HG02798 (cell line): Measurements from ENCODE around the gene PAM.

Source experiments
- ATAC-seq: cut with Tn5 transposase; IDR thresholded peaks from one replicate; pipeline ENCODE4 v1.9.1; 2021; ENCODE audit warnings: mild to moderate bottlenecking; ENCODE audit not compliant: unreplicated experiment, poor library complexity

PAM gene

GRCh38 chr5:102802708-102803458, 47.8 kb downstream of the PAM start:
- ATAC-seq, result no peak

GRCh38 chr5:102807878-102808502, 52.9 kb downstream of the PAM start:
- no peak for ATAC-seq

GRCh38 chr5:102809033-102809432, 53.9 kb downstream of the PAM start:
- no peak for ATAC-seq

GRCh38 chr5:102811972-102812371, 56.9 kb downstream of the PAM start:
- ATAC-seq, result no peak

- no peak for ATAC-seq
Measured at GRCh38 chr5:102813740-102814139, 58.6 kb downstream of the PAM start.

GRCh38 chr5:102815084-102815483, 60.0 kb downstream of the PAM start:
- no peak for ATAC-seq

- ATAC-seq, result no peak
Measured at GRCh38 chr5:102815540-102816332, 60.6 kb downstream of the PAM start.

- ATAC-seq, result no peak
Measured at GRCh38 chr5:102818345-102818744, 63.2 kb downstream of the PAM start.

- ATAC-seq, result peak; percentile 52
Measured at GRCh38 chr5:102818934-102819333, 63.8 kb downstream of the PAM start.

- no peak for ATAC-seq
Measured at GRCh38 chr5:102819634-102820033, 64.5 kb downstream of the PAM start.

- ATAC-seq, result no peak
Measured at GRCh38 chr5:102823441-102823874, 68.4 kb downstream of the PAM start.

GRCh38 chr5:102826629-102827028, 71.5 kb downstream of the PAM start:
- ATAC-seq, result no peak

GRCh38 chr5:102830241-102830640, 75.1 kb downstream of the PAM start:
- ATAC-seq, result no peak

- no peak for ATAC-seq
Measured at GRCh38 chr5:102832445-102832844, 77.3 kb downstream of the PAM start.

GRCh38 chr5:102833146-102833545, 78.0 kb downstream of the PAM start:
- no peak for ATAC-seq

- no peak for ATAC-seq
Measured at GRCh38 chr5:102834438-102834964, 79.4 kb downstream of the PAM start.

GRCh38 chr5:102835717-102836116, 80.6 kb downstream of the PAM start:
- ATAC-seq, result no peak

GRCh38 chr5:102841021-102841420, 85.9 kb downstream of the PAM start:
- no peak for ATAC-seq

GRCh38 chr5:102843997-102844396, 88.9 kb downstream of the PAM start:
- ATAC-seq, result no peak

GRCh38 chr5:102845041-102845440, 89.9 kb downstream of the PAM start:
- ATAC-seq, result no peak

- no peak for ATAC-seq
Measured at GRCh38 chr5:102850503-102850902, 95.4 kb downstream of the PAM start.
